H9 (cell line): Measurements from ENCODE around the gene MRM2. TPM values are rescaled to one million over a fixed set of nuclear protein-coding genes. Genes with fewer than 3 reads are reported as not detected.

ENCODE experiments used
- DNase-seq: peaks from one replicate; pipeline ENCODE4 v3.0.0-alpha.2; 2017
- H2AFZ ChIP-seq: one replicate; pipeline ENCODE4 v1.6.1; 2013; ENCODE audit warnings: mild to moderate bottlenecking, low read length, control low read depth, moderate library complexity
- H2AK5ac ChIP-seq: 2 replicates; pipeline ENCODE4 v1.6.1; 2013; ENCODE audit warnings: low read length, control low read depth, mixed read lengths; ENCODE audit not compliant: insufficient read length
- H2BK120ac ChIP-seq: one replicate; pipeline ENCODE4 v1.6.1; 2013; ENCODE audit warnings: low read depth, mild to moderate bottlenecking, low read length, control low read depth, inconsistent platforms; ENCODE audit not compliant: poor library complexity, severe bottlenecking
- H2BK12ac ChIP-seq: 2 replicates; pipeline ENCODE4 v1.6.1; 2013; ENCODE audit warnings: low read length, control low read depth, mixed read lengths, low read depth; ENCODE audit not compliant: insufficient read length
- H2BK15ac ChIP-seq: 2 replicates; pipeline ENCODE4 v1.6.1; 2013; ENCODE audit warnings: low read depth, low read length, control low read depth
- H2BK20ac ChIP-seq: one replicate; pipeline ENCODE4 v1.6.1; 2013; ENCODE audit warnings: low read depth, mild to moderate bottlenecking, low read length, control low read depth, inconsistent platforms; ENCODE audit not compliant: poor library complexity, severe bottlenecking
- H2BK5ac ChIP-seq: 2 replicates; pipeline ENCODE4 v1.6.1; 2013; ENCODE audit warnings: low read length, control low read depth, mixed read lengths; ENCODE audit not compliant: insufficient read length
- H3K14ac ChIP-seq: 2 replicates; pipeline ENCODE4 v1.6.1; 2013; ENCODE audit warnings: low read length, control low read depth; ENCODE audit not compliant: insufficient read depth
- H3K18ac ChIP-seq: 2 replicates; pipeline ENCODE4 v1.6.1; 2013; ENCODE audit warnings: low read depth, mild to moderate bottlenecking, mixed read lengths, low read length, control low read depth; ENCODE audit not compliant: insufficient read length
- H3K23ac ChIP-seq: 2 replicates; pipeline ENCODE4 v1.6.1; 2013; ENCODE audit warnings: low read length, control low read depth, mixed read lengths, low read depth; ENCODE audit not compliant: insufficient read length
- H3K23me2 ChIP-seq: 2 replicates; pipeline ENCODE4 v1.6.1; 2013; ENCODE audit warnings: low read depth, mild to moderate bottlenecking, mixed read lengths, low read length, control low read depth; ENCODE audit not compliant: insufficient read length, poor library complexity, severe bottlenecking
- H3K27ac ChIP-seq: 2 replicates; pipeline ENCODE4 v1.5.1; 2013; ENCODE audit warnings: low read length, control low read depth, mixed read lengths, low read depth; ENCODE audit not compliant: insufficient read length
- H3K27me3 ChIP-seq: 2 replicates; pipeline ENCODE4 v1.6.1; 2013; ENCODE audit warnings: low read length, control low read depth, inconsistent platforms; ENCODE audit not compliant: insufficient read depth
- H3K4ac ChIP-seq: 2 replicates; pipeline ENCODE4 v1.6.1; 2013; ENCODE audit warnings: low read depth, mild to moderate bottlenecking, control low read depth, inconsistent platforms, low read length, moderate library complexity
- H3K4me1 ChIP-seq: 2 replicates; pipeline ENCODE4 v1.6.1; 2013; ENCODE audit warnings: low read length, control low read depth, inconsistent platforms; ENCODE audit not compliant: insufficient read depth
- H3K4me2 ChIP-seq: 2 replicates; pipeline ENCODE4 v1.6.1; 2013; ENCODE audit warnings: low read length, control low read depth, mixed read lengths; ENCODE audit not compliant: insufficient read length, insufficient read depth
- H3K56ac ChIP-seq: 2 replicates; pipeline ENCODE4 v1.6.1; 2013; ENCODE audit warnings: low read depth, mild to moderate bottlenecking, mixed read lengths, low read length, control low read depth; ENCODE audit not compliant: insufficient read length
- H3K79me1 ChIP-seq: 2 replicates; pipeline ENCODE4 v1.6.1; 2013; ENCODE audit warnings: low read depth, mild to moderate bottlenecking, moderate library complexity, low read length, control low read depth, inconsistent platforms; ENCODE audit not compliant: insufficient read depth, poor library complexity, severe bottlenecking
- H3K79me2 ChIP-seq: 2 replicates; pipeline ENCODE4 v1.6.1; 2013; ENCODE audit warnings: low read length, control low read depth, inconsistent platforms; ENCODE audit not compliant: insufficient read depth
- H3K9ac ChIP-seq: 2 replicates; pipeline ENCODE4 v1.6.1; 2013; ENCODE audit warnings: low read length, control low read depth, mixed read lengths; ENCODE audit not compliant: insufficient read length; ENCODE audit errors: extremely low read depth
- H3K9me3 ChIP-seq: one replicate; pipeline ENCODE4 v1.6.1; 2013; ENCODE audit warnings: low read depth, low read length, inconsistent platforms; ENCODE audit not compliant: control insufficient read depth
- H3T11ph ChIP-seq: one replicate; pipeline ENCODE4 v1.6.1; 2013; ENCODE audit warnings: mild to moderate bottlenecking, low read length, control low read depth, inconsistent platforms
- H4K20me1 ChIP-seq: one replicate; pipeline ENCODE4 v1.6.1; 2013; ENCODE audit not compliant: control insufficient read depth, insufficient read length, insufficient read depth
- H4K5ac ChIP-seq: 2 replicates; pipeline ENCODE4 v1.6.1; 2013; ENCODE audit warnings: low read depth, mild to moderate bottlenecking, mixed read lengths, low read length, control low read depth; ENCODE audit not compliant: insufficient read length
- H4K8ac ChIP-seq: replicated peaks from 2 replicates; pipeline ENCODE4 v1.6.1; 2013; ENCODE audit warnings: low read length, control low read depth, mixed read lengths, low read depth; ENCODE audit not compliant: insufficient read length
- H4K91ac ChIP-seq: 2 replicates; pipeline ENCODE4 v1.6.1; 2013; ENCODE audit warnings: low read depth, mild to moderate bottlenecking, moderate library complexity, mixed read lengths, low read length, control low read depth; ENCODE audit not compliant: insufficient read length
- H3K27ac Mint-ChIP-seq, 3 experiments: 2 replicates in 2 of 3; 3 replicates in 1 of 3; pipeline ENCODE4 v1.8.0; 2020 to 2021; ENCODE audit warnings: mixed read lengths in 3 of 3, mild to moderate bottlenecking in 1 of 3, moderate library complexity in 1 of 3
- H3K27me3 Mint-ChIP-seq: 2 replicates; pipeline ENCODE4 v1.8.0; 2021; ENCODE audit warnings: low read depth, mild to moderate bottlenecking, moderate library complexity, mixed read lengths
- H3K36me3 Mint-ChIP-seq, 3 experiments: 2 replicates in 2 of 3; 3 replicates in 1 of 3; pipeline ENCODE4 v1.8.0; 2020 to 2021; ENCODE audit warnings: low read depth in 3 of 3, mixed read lengths in 3 of 3; ENCODE audit not compliant: insufficient read depth in 1 of 3
- H3K4me1 Mint-ChIP-seq, 2 experiments: 2 replicates each; pipeline ENCODE4 v1.8.0; 2020; ENCODE audit warnings: mixed read lengths in 2 of 2
- H3K4me3 Mint-ChIP-seq, 2 experiments: 2 replicates in 1 of 2; 3 replicates in 1 of 2; pipeline ENCODE4 v1.8.0; 2020 to 2021; ENCODE audit warnings: mild to moderate bottlenecking in 2 of 2, mixed read lengths in 2 of 2, moderate library complexity in 1 of 2
- H3K9me3 Mint-ChIP-seq, 2 experiments: 2 replicates in 1 of 2; 3 replicates in 1 of 2; pipeline ENCODE4 v1.8.0; 2020; ENCODE audit warnings: mild to moderate bottlenecking in 2 of 2, mixed read lengths in 2 of 2, moderate library complexity in 1 of 2
- WGBS: extraction: QIAGEN DNeasy Blood & Tissue Kit; methylation state at CpG from one replicate; pipeline ENCODE4 v1.1.7; 2013; ENCODE audit warnings: missing lambda C conversion rate, low lambda C conversion rate, mixed read lengths; ENCODE audit not compliant: insufficient read length; ENCODE audit errors: extremely low coverage; 5-methylcytosine and 5-hydroxymethylcytosine counted together
- microRNA-seq: library from miRNA; unstranded; fragments of <30 nt; microRNA quantifications from one replicate; pipeline ENCODE4, GENCODE V29; 2020; ENCODE audit warnings: borderline microRNAs expressed
- total RNA-seq: library from RNA; stranded (reverse); gene quantifications from 2 replicates; pipeline ENCODE4 v1.2.1, GENCODE V29; 2021
- TF ChIP-seq, protein P1 (sequence below): fragments of 200-600 bp; sonication (generic); conservative IDR thresholded peaks from 3 replicates; pipeline ENCODE4 v1.8.0; 2021; ENCODE audit warnings: antibody characterized with exemption, mild to moderate bottlenecking

Gene MRM2
- total RNA-seq, 1 experiment from 2014 or later, result 59.0 TPM

GRCh38 chr7:2185715-2186114 is 56.3 kb downstream of the MRM2 start:
- Histone ChIP-seq H2AK5ac (no peak overlapping the region), H3K18ac (no peak overlapping the region), H3K4me2 (no peak overlapping the region), H4K5ac (no peak overlapping the region), H3K23me2 (no peaks in the 10 kb centered on the region), H3K14ac (no peak overlapping the region), H2BK5ac (no peak overlapping the region), H2AFZ (no peak overlapping the region), H3K27me3 (no peaks in the 10 kb centered on the region), H3T11ph (no peak overlapping the region), H2BK12ac (no peak overlapping the region), H3K79me1 (no peaks in the 10 kb centered on the region), H3K9ac (no peak overlapping the region), H2BK15ac (no peak overlapping the region), H2BK20ac (no peak overlapping the region), H2BK120ac (no peak overlapping the region), H3K9me3 (no peaks in the 10 kb centered on the region), H3K23ac (no peak overlapping the region), H4K20me1 (no peaks in the 10 kb centered on the region), H3K27ac (no peak overlapping the region), H3K79me2 (no peaks in the 10 kb centered on the region), H4K91ac (no peak overlapping the region), H4K8ac (no peak overlapping the region), H3K56ac (no peak overlapping the region), H3K4ac (no peak overlapping the region), H3K4me1 (no peaks in the 10 kb centered on the region)
- no CpG with 5 or more reads among the region's 8 CpGs for WGBS
- no peak overlapping the region; a peak in 1 of 7 replicates for H3K27ac Mint-ChIP-seq
- no peak for DNase-seq
- no peaks in the 10 kb centered on the region for H3K4me1 Mint-ChIP-seq
- H3K4me3 Mint-ChIP-seq, result no peak overlapping the region
- TF ChIP-seq, protein P1, sequence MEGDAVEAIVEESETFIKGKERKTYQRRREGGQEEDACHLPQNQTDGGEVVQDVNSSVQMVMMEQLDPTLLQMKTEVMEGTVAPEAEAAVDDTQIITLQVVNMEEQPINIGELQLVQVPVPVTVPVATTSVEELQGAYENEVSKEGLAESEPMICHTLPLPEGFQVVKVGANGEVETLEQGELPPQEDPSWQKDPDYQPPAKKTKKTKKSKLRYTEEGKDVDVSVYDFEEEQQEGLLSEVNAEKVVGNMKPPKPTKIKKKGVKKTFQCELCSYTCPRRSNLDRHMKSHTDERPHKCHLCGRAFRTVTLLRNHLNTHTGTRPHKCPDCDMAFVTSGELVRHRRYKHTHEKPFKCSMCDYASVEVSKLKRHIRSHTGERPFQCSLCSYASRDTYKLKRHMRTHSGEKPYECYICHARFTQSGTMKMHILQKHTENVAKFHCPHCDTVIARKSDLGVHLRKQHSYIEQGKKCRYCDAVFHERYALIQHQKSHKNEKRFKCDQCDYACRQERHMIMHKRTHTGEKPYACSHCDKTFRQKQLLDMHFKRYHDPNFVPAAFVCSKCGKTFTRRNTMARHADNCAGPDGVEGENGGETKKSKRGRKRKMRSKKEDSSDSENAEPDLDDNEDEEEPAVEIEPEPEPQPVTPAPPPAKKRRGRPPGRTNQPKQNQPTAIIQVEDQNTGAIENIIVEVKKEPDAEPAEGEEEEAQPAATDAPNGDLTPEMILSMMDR, result no peak
- H3K36me3 Mint-ChIP-seq, result peaks cover 39 to 55% (median 47%) of the 10 kb centered on the region in 3 experiments
- H3K27me3 Mint-ChIP-seq, result no peaks in the 10 kb centered on the region
- peaks cover 8 to 15% of the 10 kb centered on the region in 2 experiments; a peak in 4 of 5 replicates for H3K9me3 Mint-ChIP-seq

Small RNAs within 50 kb of the gene (microRNA-seq; reads per million reads assigned to microRNA genes)
- gene MIR6836, result not detected

Other genes starting within 250 kb of the MRM2 start
- 37.4 and 39.0 TPM in 2 replicates for gene MAD1L1, start 9.3 kb downstream of the MRM2 start, total RNA-seq
- gene NUDT1, start within 50 bp of the MRM2 start, total RNA-seq, result 80.3 and 84.7 TPM in 2 replicates
- gene SNX8, start 72.2 kb upstream of the MRM2 start, total RNA-seq, result 40.6 and 45.6 TPM in 2 replicates
- gene EIF3B, start 112.6 kb upstream of the MRM2 start, total RNA-seq, result 337 and 343 TPM in 2 replicates
- gene CHST12, start 161.4 kb upstream of the MRM2 start, total RNA-seq, result 18.4 and 19.3 TPM in 2 replicates
- not detected in 2 replicates for gene GRIFIN, start 234.2 kb upstream of the MRM2 start, total RNA-seq